SK-N-SH treated with all-trans-retinoic acid at 6 μM for 48 hours (cell line): Measurements from ENCODE around the gene S100PBP.

Source experiments
- ATAC-seq: fragments of 200-7000 bp; cut with Tn5 transposase; 3 replicates; pipeline ENCODE4 v1.9.1; 2020; ENCODE audit warnings: mild to moderate bottlenecking, moderate library complexity
- ARNTL ChIP-seq: fragments of 450-650 bp; formaldehyde crosslinking; IDR thresholded peaks from 2 replicates; pipeline ENCODE4 v1.5.0; 2020; ENCODE audit warnings: low read depth, mild to moderate bottlenecking, moderate library complexity, borderline replicate concordance
- BACH2 ChIP-seq: fragments of 250-450 bp; sonication (Bioruptor Pico); IDR thresholded peaks from 2 replicates; pipeline ENCODE4 v1.9.0; 2021; ENCODE audit warnings: mild to moderate bottlenecking, borderline replicate concordance
- ESRRG ChIP-seq: fragments of 250-450 bp; sonication (Bioruptor Pico); IDR thresholded peaks from 2 replicates; pipeline ENCODE4 v1.6.1; 2021; ENCODE audit warnings: mild to moderate bottlenecking
- ISL1 ChIP-seq: fragments of 250-450 bp; sonication (Bioruptor Pico); IDR thresholded peaks from 2 replicates; pipeline ENCODE4 v2.1.2; 2022; ENCODE audit warnings: mild to moderate bottlenecking, moderate library complexity
- OSR1 ChIP-seq: fragments of 250-450 bp; sonication (Bioruptor Pico); IDR thresholded peaks from 2 replicates; pipeline ENCODE4 v1.8.0; 2022; ENCODE audit warnings: moderate library complexity, mild to moderate bottlenecking, inconsistent platforms
- RARB ChIP-seq: fragments of 250-450 bp; sonication (Bioruptor Pico); IDR thresholded peaks from 2 replicates; pipeline ENCODE4 v1.8.0; 2021; ENCODE audit warnings: mild to moderate bottlenecking, moderate library complexity
- SNAI2 ChIP-seq: fragments of 250-450 bp; sonication (Bioruptor Pico); IDR thresholded peaks from 2 replicates; pipeline ENCODE4 v1.5.0; 2020; ENCODE audit warnings: mild to moderate bottlenecking, moderate library complexity
- TCF4 ChIP-seq: fragments of 250-450 bp; sonication (Bioruptor Pico); IDR thresholded peaks from 2 replicates; pipeline ENCODE4 v1.8.0; 2021; ENCODE audit warnings: mild to moderate bottlenecking, moderate library complexity, borderline replicate concordance
- ZC3H10 ChIP-seq: fragments of 250-450 bp; sonication (Bioruptor Pico); IDR thresholded peaks from 2 replicates; pipeline ENCODE4 v1.5.1; 2021; ENCODE audit warnings: mild to moderate bottlenecking, moderate library complexity
- ZFP3 ChIP-seq: fragments of 250-450 bp; sonication (Bioruptor Pico); IDR thresholded peaks from 2 replicates; pipeline ENCODE4 v1.5.0; 2020; ENCODE audit warnings: mild to moderate bottlenecking, moderate library complexity
- ZFP30 ChIP-seq: fragments of 450-650 bp; formaldehyde crosslinking; IDR thresholded peaks from 2 replicates; pipeline ENCODE4 v1.5.0; 2022; ENCODE audit warnings: mild to moderate bottlenecking, moderate library complexity
- ZNF70 ChIP-seq: fragments of 450-650 bp; formaldehyde crosslinking; IDR thresholded peaks from 2 replicates; pipeline ENCODE4 v1.5.0; 2020; ENCODE audit warnings: mild to moderate bottlenecking, moderate library complexity
- ZNF8 ChIP-seq: fragments of 450-650 bp; formaldehyde crosslinking; IDR thresholded peaks from 2 replicates; pipeline ENCODE4 v1.5.0; 2020; ENCODE audit warnings: mild to moderate bottlenecking, moderate library complexity
- TF ChIP-seq, protein P1 (sequence below): fragments of 250-450 bp; sonication (Bioruptor Pico); IDR thresholded peaks from 2 replicates; pipeline ENCODE4 v1.5.1; 2020; ENCODE audit warnings: low read depth, mild to moderate bottlenecking, moderate library complexity
- TF ChIP-seq, protein P2 (sequence below): fragments of 250-450 bp; sonication (Bioruptor Pico); IDR thresholded peaks from 2 replicates; pipeline ENCODE4 v1.5.0; 2020; ENCODE audit warnings: mild to moderate bottlenecking, moderate library complexity
- TF ChIP-seq, protein P3 (sequence below): fragments of 250-450 bp; sonication (Bioruptor Pico); IDR thresholded peaks from 2 replicates; pipeline ENCODE4 v1.5.1; 2021; ENCODE audit warnings: mild to moderate bottlenecking, moderate library complexity
- TF ChIP-seq, protein P4 (sequence below): fragments of 250-450 bp; sonication (Bioruptor Pico); IDR thresholded peaks from 2 replicates; pipeline ENCODE4 v1.8.0; 2020; ENCODE audit warnings: mild to moderate bottlenecking, moderate library complexity, borderline replicate concordance
- TF ChIP-seq, protein P5 (sequence below): fragments of 250-450 bp; sonication (Bioruptor Pico); IDR thresholded peaks from 2 replicates; pipeline ENCODE4 v1.8.0; 2021; ENCODE audit warnings: low read depth, mild to moderate bottlenecking, moderate library complexity, borderline replicate concordance

The S100PBP gene

DNA sequence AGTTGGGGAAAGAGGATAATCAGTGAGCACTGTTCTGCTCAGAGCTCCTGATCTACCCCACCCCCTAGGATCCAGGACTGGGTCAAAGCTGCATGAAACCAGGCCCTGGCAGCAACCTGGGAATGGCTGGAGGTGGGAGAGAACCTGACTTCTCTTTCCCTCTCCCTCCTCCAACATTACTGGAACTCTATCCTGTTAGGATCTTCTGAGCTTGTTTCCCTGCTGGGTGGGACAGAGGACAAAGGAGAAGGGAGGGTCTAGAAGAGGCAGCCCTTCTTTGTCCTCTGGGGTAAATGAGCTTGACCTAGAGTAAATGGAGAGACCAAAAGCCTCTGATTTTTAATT lies 43.0 kb upstream of the S100PBP start:
- no peak for ATAC-seq

DNA sequence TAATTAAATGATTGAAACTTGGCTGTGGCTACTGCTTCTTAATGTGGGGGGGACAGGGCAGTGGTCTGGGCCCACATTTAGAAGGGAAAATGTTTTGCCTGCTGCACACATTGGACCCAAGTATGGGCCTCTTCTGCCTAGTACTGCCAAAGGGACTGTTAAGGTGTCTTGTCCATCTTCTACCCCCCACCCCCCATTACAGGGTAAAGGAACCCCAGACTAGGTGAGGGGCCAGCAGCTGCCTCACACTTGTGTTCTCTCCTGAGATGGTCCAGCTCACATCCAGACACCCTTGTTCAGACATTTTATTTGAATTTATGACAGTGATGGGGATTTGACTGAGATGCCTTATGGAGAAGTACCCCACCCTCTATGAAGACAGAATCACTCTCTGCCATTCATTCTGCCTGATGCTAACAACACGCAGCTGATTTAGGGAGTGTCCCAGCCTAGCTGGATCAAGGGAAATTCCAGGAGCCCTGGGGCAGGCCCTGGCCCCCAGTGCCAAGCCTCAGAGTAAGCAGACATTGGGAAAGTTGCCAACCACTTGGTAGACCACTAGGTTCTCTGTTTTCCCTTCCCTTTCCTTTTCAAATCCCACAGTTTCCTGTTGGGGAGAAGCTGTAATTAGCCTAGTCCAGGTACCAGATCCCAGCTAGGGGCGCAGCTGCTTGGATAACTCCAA lies 42.4 kb upstream of the S100PBP start:
- peak; percentile 51 for ATAC-seq
- TF ChIP-seq, protein P1, sequence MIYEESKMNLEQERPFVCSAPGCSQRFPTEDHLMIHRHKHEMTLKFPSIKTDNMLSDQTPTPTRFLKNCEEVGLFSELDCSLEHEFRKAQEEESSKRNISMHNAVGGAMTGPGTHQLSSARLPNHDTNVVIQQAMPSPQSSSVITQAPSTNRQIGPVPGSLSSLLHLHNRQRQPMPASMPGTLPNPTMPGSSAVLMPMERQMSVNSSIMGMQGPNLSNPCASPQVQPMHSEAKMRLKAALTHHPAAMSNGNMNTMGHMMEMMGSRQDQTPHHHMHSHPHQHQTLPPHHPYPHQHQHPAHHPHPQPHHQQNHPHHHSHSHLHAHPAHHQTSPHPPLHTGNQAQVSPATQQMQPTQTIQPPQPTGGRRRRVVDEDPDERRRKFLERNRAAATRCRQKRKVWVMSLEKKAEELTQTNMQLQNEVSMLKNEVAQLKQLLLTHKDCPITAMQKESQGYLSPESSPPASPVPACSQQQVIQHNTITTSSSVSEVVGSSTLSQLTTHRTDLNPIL (CRISPR knock-in tag) = no peak
- TF ChIP-seq, protein P2, sequence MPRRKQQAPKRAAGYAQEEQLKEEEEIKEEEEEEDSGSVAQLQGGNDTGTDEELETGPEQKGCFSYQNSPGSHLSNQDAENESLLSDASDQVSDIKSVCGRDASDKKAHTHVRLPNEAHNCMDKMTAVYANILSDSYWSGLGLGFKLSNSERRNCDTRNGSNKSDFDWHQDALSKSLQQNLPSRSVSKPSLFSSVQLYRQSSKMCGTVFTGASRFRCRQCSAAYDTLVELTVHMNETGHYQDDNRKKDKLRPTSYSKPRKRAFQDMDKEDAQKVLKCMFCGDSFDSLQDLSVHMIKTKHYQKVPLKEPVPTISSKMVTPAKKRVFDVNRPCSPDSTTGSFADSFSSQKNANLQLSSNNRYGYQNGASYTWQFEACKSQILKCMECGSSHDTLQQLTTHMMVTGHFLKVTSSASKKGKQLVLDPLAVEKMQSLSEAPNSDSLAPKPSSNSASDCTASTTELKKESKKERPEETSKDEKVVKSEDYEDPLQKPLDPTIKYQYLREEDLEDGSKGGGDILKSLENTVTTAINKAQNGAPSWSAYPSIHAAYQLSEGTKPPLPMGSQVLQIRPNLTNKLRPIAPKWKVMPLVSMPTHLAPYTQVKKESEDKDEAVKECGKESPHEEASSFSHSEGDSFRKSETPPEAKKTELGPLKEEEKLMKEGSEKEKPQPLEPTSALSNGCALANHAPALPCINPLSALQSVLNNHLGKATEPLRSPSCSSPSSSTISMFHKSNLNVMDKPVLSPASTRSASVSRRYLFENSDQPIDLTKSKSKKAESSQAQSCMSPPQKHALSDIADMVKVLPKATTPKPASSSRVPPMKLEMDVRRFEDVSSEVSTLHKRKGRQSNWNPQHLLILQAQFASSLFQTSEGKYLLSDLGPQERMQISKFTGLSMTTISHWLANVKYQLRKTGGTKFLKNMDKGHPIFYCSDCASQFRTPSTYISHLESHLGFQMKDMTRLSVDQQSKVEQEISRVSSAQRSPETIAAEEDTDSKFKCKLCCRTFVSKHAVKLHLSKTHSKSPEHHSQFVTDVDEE = 0 out of 2 replicates have a peak, but pooled peaks have one; percentile 17
- TF ChIP-seq ZNF8 (CRISPR knock-in tag) (no peak), OSR1 (CRISPR knock-in tag) (no peak), ZNF70 (no peak), TCF4 (CRISPR knock-in tag) (peak; percentile 60; the same call in 1 of the 2 replicates)

More for the DNA sequence above, 43.0 kb upstream of the S100PBP start:
- TF ChIP-seq ZC3H10 (no peak), RARB (CRISPR knock-in tag) (no peak), ESRRG (CRISPR knock-in tag) (no peak), ARNTL (CRISPR knock-in tag) (no peak), ZFP3 (no peak), SNAI2 (no peak), OSR1 (CRISPR knock-in tag) (no peak), BACH2 (CRISPR knock-in tag) (no peak), ZFP30 (CRISPR knock-in tag) (no peak)
- TF ChIP-seq, protein P3, sequence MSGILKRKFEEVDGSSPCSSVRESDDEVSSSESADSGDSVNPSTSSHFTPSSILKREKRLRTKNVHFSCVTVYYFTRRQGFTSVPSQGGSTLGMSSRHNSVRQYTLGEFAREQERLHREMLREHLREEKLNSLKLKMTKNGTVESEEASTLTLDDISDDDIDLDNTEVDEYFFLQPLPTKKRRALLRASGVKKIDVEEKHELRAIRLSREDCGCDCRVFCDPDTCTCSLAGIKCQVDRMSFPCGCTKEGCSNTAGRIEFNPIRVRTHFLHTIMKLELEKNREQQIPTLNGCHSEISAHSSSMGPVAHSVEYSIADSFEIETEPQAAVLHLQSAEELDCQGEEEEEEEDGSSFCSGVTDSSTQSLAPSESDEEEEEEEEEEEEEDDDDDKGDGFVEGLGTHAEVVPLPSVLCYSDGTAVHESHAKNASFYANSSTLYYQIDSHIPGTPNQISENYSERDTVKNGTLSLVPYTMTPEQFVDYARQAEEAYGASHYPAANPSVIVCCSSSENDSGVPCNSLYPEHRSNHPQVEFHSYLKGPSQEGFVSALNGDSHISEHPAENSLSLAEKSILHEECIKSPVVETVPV = no peak
- TF ChIP-seq, protein P4, sequence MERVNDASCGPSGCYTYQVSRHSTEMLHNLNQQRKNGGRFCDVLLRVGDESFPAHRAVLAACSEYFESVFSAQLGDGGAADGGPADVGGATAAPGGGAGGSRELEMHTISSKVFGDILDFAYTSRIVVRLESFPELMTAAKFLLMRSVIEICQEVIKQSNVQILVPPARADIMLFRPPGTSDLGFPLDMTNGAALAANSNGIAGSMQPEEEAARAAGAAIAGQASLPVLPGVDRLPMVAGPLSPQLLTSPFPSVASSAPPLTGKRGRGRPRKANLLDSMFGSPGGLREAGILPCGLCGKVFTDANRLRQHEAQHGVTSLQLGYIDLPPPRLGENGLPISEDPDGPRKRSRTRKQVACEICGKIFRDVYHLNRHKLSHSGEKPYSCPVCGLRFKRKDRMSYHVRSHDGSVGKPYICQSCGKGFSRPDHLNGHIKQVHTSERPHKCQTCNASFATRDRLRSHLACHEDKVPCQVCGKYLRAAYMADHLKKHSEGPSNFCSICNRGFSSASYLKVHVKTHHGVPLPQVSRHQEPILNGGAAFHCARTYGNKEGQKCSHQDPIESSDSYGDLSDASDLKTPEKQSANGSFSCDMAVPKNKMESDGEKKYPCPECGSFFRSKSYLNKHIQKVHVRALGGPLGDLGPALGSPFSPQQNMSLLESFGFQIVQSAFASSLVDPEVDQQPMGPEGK = no peak
- TF ChIP-seq, protein P2 = no peak

DNA sequence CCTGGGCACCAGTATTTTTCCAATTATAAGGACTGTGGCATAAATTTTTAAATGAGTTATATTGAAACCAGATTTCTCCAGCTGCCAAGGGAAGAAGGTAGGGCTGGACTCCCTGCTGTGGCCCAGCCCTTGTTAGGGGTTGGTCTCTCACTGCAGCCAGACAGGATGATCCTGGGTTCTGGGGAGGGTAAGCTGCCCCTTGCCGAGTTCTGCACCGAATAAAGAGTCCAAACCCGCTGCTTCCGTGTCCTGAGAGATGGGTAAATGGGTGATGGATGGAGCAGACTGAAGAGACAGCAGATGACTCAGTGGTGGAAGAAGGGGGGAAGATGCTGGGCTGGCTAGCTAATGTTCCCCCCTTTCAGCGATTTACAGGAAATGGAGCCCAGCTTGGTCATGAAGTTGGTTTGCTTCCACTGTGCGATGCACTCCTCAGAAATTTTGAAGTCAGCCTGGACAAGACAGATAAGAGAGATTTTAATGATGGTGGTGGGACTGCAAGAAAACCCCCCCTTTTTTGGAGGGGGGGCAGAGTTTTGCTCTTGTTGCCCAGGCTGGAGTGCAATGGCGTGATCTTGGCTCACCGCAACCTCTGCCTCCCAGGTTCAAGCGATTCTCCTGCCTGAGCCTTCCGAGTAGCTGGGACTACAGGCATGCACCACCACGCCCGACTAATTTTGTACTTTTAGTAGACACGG lies 41.7 kb upstream of the S100PBP start:
- ATAC-seq = peak; percentile 89
- TF ChIP-seq, protein P4 = peak; percentile 37; the same call in 1 of the 2 replicates
- 0 out of 2 replicates have a peak, but pooled peaks have one; percentile 6 for TF ChIP-seq ISL1
- TF ChIP-seq, protein P5, sequence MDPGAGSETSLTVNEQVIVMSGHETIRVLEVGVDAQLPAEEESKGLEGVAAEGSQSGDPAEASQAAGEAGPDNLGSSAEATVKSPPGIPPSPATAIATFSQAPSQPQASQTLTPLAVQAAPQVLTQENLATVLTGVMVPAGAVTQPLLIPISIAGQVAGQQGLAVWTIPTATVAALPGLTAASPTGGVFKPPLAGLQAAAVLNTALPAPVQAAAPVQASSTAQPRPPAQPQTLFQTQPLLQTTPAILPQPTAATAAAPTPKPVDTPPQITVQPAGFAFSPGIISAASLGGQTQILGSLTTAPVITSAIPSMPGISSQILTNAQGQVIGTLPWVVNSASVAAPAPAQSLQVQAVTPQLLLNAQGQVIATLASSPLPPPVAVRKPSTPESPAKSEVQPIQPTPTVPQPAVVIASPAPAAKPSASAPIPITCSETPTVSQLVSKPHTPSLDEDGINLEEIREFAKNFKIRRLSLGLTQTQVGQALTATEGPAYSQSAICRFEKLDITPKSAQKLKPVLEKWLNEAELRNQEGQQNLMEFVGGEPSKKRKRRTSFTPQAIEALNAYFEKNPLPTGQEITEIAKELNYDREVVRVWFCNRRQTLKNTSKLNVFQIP (CRISPR knock-in tag) = no peak
- TF ChIP-seq, protein P3 = no peak
